GM12872 (cell line): ENCODE measurements around the gene KRT40.

Experiments
- TF ChIP-seq, protein P1 (sequence below): IDR thresholded peaks from 3 replicates; pipeline ENCODE4 v1.5.1; 2011; ENCODE audit warnings: low read depth, mild to moderate bottlenecking, low read length, moderate library complexity; ENCODE audit not compliant: insufficient read depth

The KRT40 gene

DNA sequence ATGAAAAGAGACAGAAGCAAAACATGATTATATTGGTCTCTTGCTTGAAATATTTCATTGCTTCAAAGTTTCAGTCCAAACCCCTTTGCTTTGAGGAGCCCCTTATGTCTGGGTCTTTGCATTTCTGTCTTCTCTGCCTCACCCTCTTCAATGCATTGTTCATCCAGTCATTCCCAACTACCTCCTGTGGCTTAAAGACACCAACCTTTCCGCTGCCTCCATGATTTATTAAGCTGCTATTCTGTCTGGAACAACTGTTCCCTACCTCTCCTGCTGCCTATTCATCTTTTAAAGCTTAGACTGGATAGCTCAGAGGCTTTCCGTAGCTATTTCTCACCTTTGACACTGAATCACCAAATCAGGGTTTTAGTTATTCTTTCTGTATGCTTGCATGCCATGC is 13.2 kb upstream of the KRT40 start:
- TF ChIP-seq, protein P1, sequence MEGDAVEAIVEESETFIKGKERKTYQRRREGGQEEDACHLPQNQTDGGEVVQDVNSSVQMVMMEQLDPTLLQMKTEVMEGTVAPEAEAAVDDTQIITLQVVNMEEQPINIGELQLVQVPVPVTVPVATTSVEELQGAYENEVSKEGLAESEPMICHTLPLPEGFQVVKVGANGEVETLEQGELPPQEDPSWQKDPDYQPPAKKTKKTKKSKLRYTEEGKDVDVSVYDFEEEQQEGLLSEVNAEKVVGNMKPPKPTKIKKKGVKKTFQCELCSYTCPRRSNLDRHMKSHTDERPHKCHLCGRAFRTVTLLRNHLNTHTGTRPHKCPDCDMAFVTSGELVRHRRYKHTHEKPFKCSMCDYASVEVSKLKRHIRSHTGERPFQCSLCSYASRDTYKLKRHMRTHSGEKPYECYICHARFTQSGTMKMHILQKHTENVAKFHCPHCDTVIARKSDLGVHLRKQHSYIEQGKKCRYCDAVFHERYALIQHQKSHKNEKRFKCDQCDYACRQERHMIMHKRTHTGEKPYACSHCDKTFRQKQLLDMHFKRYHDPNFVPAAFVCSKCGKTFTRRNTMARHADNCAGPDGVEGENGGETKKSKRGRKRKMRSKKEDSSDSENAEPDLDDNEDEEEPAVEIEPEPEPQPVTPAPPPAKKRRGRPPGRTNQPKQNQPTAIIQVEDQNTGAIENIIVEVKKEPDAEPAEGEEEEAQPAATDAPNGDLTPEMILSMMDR: no peak

DNA sequence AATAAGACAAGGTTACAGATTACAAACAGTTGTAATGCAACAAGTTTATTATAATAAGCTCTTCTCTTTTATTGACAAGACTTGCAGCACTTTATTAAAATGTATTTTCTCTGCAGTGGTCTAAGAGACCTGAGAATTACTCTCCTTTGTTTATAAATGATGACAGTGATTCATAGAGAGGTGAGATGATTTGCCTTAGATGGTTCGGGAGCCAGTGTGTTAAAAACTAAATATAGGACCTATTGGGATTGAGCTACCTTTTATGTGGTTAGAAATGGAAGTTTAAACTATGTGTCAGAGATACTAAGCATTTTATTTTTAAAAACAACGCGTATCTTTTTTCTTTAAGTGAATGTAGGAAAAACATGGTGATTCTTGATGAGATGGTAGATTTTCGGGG is 12.7 kb upstream of the KRT40 start:
- TF ChIP-seq, protein P1: no peak

DNA sequence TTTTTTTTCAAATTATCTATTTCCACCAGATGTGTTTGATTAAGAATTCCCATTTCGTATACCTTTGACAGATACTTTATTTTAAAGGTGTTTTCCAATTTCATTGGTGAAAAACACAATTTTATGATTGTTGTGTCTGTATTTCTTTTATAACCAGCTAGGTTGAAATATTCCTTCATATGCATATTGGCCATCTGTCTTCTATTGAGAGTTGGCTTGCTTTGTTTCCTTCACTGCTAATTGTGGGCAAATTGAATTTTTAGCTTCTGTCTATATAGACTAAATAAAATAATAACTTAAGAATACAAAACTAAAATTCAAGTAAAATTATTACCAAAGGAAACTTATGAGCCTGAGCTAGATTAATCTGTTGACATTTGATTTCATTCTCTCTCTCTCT is 11.0 kb upstream of the KRT40 start:
- TF ChIP-seq, protein P1: no peak

DNA sequence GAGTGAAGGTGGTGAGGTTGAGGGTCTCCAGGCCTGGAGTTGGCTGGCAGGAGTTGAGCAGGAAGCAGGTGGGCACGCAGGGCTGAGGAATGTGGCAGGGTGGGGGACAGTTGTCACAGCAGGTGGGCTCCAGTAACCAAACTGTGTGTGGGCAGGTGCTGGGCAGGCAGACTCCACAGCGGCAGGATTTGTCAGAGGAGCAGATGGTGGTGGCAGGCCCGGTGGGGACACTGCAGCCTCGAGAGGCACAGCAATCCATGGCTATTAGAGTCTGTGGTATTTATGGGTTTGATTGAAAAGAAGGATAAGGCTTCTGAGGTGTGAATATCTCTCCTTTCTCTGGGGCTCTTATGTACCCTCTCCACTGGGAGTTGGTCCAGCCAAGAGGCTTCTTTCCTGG is 9.7 kb upstream of the KRT40 start, which contains the start of gene KRTAP3-3:
Gene KRTAP3-3, minus strand, starts transcription at position 326 of the 400 bp plus-strand sequence. Its CDS starts 67 bp downstream, at position 259.
- TF ChIP-seq, protein P1: no peak

DNA sequence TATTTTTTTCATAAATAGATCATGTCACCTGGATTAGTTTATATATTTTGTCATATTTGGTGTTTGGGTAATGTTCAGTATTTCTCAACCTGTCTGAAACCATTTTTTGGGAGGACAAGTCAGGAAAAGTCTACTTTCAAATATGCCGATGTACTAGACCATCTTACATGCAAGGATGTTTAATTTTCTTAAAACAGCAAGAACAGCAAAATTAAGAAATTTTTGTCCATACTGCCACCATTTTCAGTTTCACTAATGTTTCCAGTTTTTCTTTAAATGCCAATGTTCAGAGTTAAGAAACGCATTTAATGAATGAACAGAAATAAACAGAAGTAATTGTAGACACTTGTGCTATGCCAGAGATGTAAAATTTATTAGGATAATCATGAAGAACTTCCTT is 9.0 kb upstream of the KRT40 start:
- TF ChIP-seq, protein P1: no peak

DNA sequence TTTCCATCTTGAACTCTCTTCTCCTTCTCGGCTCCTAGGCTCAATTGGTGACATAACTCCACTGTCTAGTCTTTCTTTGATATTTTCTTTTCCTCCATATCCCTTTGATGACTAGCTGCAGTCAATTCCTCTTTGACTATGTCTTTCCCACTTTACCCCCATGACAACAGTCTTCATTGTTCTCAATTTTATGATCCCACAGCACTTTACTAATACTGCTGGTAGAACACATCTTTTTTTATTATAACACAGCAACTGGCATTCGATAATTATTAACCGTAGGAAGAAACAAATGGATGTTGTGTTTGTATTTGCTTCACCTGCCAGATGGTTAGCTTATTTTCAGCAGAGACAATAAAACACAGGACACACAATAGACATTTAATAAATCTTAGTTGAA is 8.5 kb upstream of the KRT40 start:
- TF ChIP-seq, protein P1: no peak

DNA sequence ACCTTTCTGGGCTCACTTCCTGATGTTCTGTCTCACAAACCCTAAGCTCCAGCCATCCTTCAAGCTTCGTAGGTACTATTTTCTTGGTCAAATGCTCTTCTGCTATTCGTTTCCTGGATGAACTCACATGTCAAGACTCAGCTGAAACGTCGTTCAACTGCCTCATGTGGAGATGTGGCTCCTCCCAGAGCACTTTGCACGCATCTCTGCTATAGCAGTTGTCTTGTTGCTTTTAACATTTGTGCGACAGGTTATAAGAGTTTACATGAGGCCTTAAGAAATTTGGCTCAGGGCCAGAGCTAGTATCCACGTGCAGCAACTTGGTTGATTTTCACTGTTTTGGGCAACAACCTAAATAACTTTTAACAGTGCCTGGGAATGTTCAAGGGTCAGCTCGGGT is 2.8 kb upstream of the KRT40 start:
- TF ChIP-seq, protein P1: no peak

DNA sequence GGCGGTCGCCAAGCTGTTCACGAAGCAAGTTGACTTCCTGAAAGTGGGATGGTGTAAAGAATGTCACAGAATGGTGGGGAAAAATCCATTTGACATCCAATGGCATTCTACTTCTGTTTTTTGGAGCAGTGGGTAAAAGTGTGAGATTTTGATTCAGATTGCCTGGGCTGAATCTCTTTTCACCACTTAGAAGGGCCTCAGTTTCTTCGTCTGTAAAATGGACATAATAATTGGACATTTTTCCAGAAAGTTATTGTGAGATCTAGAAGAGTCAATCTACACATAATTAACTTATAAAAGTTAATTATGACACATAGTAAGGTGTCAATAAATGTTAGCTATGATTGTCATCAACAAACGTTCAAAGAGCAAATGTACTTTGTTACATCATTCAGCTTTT is 3.0 kb downstream of the KRT40 start:
- TF ChIP-seq, protein P1: no peak
